Measurements from ENCODE around the gene TPRG1L.

- TF ChIP-seq, protein P1, sequence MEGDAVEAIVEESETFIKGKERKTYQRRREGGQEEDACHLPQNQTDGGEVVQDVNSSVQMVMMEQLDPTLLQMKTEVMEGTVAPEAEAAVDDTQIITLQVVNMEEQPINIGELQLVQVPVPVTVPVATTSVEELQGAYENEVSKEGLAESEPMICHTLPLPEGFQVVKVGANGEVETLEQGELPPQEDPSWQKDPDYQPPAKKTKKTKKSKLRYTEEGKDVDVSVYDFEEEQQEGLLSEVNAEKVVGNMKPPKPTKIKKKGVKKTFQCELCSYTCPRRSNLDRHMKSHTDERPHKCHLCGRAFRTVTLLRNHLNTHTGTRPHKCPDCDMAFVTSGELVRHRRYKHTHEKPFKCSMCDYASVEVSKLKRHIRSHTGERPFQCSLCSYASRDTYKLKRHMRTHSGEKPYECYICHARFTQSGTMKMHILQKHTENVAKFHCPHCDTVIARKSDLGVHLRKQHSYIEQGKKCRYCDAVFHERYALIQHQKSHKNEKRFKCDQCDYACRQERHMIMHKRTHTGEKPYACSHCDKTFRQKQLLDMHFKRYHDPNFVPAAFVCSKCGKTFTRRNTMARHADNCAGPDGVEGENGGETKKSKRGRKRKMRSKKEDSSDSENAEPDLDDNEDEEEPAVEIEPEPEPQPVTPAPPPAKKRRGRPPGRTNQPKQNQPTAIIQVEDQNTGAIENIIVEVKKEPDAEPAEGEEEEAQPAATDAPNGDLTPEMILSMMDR (IDR thresholded peaks at IDR 0.05; ENCODE audit: low read length), result no peak
- no peak for TF ChIP-seq EZH2phosphoT487 (IDR thresholded peaks at IDR 0.05; ENCODE audit: low read length)
These were observed 14.9 kb upstream of the TPRG1L start for GRCh38 chr1:3609769-3610526.

Data from MM.1S (cell line).